WTC11 (cell line): ENCODE measurements around the gene ARL9. TPM values are rescaled to one million over a fixed set of nuclear protein-coding genes. Genes with fewer than 3 reads are reported as not detected.

Source experiments
- ATAC-seq: fragments of 200-7000 bp; cut with Tn5 transposase; 2 replicates; pipeline ENCODE4 v1.10.0; 2021; ENCODE audit warnings: mild to moderate bottlenecking, moderate library complexity
- CTCF ChIA-PET: fragments of 300-600 bp; sonication (Branson Sonifier 250); formaldehyde crosslinking; loops from one replicate; lab custom pipeline; 2021; ENCODE audit warnings: antibody characterized with exemption; lab: Charles Lee
- POLR2A ChIA-PET: fragments of 350-600 bp; sonication (Branson Sonifier 250); formaldehyde crosslinking; loops from one replicate; lab custom pipeline; 2021; ENCODE audit warnings: antibody characterized with exemption; lab: Charles Lee
- DNase-seq: peaks from one replicate; pipeline ENCODE4 v3.0.0; 2021; ENCODE audit warnings: low spot score
- H3K27ac Mint-ChIP-seq: 2 replicates; pipeline ENCODE4 v1.8.0; 2021; ENCODE audit warnings: mixed read lengths
- H3K27me3 Mint-ChIP-seq: 2 replicates; pipeline ENCODE4 v1.8.0; 2021; ENCODE audit warnings: low read depth, mild to moderate bottlenecking, moderate library complexity, mixed read lengths
- H3K36me3 Mint-ChIP-seq: 2 replicates; pipeline ENCODE4 v1.8.0; 2021; ENCODE audit warnings: mixed read lengths
- H3K4me1 Mint-ChIP-seq: 2 replicates; pipeline ENCODE4 v1.8.0; 2022; ENCODE audit warnings: mixed read lengths
- H3K4me3 Mint-ChIP-seq: 2 replicates; pipeline ENCODE4 v1.8.0; 2021; ENCODE audit warnings: mild to moderate bottlenecking, moderate library complexity, mixed read lengths
- H3K9me3 Mint-ChIP-seq: 2 replicates; pipeline ENCODE4 v1.8.0; 2021; ENCODE audit warnings: mixed read lengths
- AR ChIP-seq: fragments of 250-450 bp; sonication (Bioruptor Pico); IDR thresholded peaks from 2 replicates; pipeline ENCODE4 v1.9.0; 2021; ENCODE audit warnings: mild to moderate bottlenecking
- CDX4 ChIP-seq: fragments of 250-450 bp; sonication (Bioruptor Pico); IDR thresholded peaks from 2 replicates; pipeline ENCODE4 v1.9.0; 2021; ENCODE audit warnings: moderate library complexity, mild to moderate bottlenecking, inconsistent platforms, borderline replicate concordance
- CREB1 ChIP-seq: sonication (generic); formaldehyde crosslinking; IDR thresholded peaks from 2 replicates; pipeline ENCODE4 v1.8.0; 2023; ENCODE audit warnings: mild to moderate bottlenecking, missing genetic modification reagents
- E2F1 ChIP-seq: sonication (generic); formaldehyde crosslinking; IDR thresholded peaks from 2 replicates; pipeline ENCODE4 v1.8.0; 2022; ENCODE audit warnings: mild to moderate bottlenecking, missing genetic modification reagents
- EMX1 ChIP-seq: fragments of 250-450 bp; sonication (Bioruptor Pico); IDR thresholded peaks from 2 replicates; pipeline ENCODE4 v1.8.0; 2021; ENCODE audit warnings: mild to moderate bottlenecking
- NFATC4 ChIP-seq: fragments of 250-450 bp; sonication (Bioruptor Pico); IDR thresholded peaks from 2 replicates; pipeline ENCODE4 v1.9.0; 2021; ENCODE audit warnings: mild to moderate bottlenecking
- SMAD4 ChIP-seq: sonication (generic); formaldehyde crosslinking; IDR thresholded peaks from 2 replicates; pipeline ENCODE4 v1.8.0; 2022; ENCODE audit warnings: mild to moderate bottlenecking, missing genetic modification reagents
- SP1 ChIP-seq: sonication (generic); formaldehyde crosslinking; conservative IDR thresholded peaks from 2 replicates; pipeline ENCODE4 v1.8.1; 2022; ENCODE audit warnings: missing genetic modification reagents
- TP53 ChIP-seq: sonication (generic); formaldehyde crosslinking; IDR thresholded peaks from 2 replicates; pipeline ENCODE4 v1.8.1; 2023; ENCODE audit warnings: mild to moderate bottlenecking, missing genetic modification reagents
- ZSCAN18 ChIP-seq: fragments of 250-450 bp; sonication (Bioruptor Pico); IDR thresholded peaks from 2 replicates; pipeline ENCODE4 v2.1.2; 2022; ENCODE audit warnings: mild to moderate bottlenecking, moderate library complexity
- total RNA-seq: library from RNA; stranded (reverse); gene quantifications from 3 replicates; pipeline ENCODE4 v1.2.3, GENCODE V29; 2021
- TF ChIP-seq, protein P1 (sequence below): fragments of 250-450 bp; sonication (Bioruptor Pico); IDR thresholded peaks from 2 replicates; pipeline ENCODE4 v1.8.0; 2021; ENCODE audit warnings: mild to moderate bottlenecking
- TF ChIP-seq, protein P2 (sequence below): sonication (generic); formaldehyde crosslinking; IDR thresholded peaks from 2 replicates; pipeline ENCODE4 v1.8.1; 2022; ENCODE audit warnings: mild to moderate bottlenecking, missing genetic modification reagents, moderate library complexity, borderline replicate concordance
- TF ChIP-seq, protein P3 (sequence below): sonication (generic); formaldehyde crosslinking; IDR thresholded peaks from 2 replicates; pipeline ENCODE4 v1.8.1; 2022; ENCODE audit warnings: missing genetic modification reagents, borderline replicate concordance

The ARL9 gene
- total RNA-seq, 1 experiment from 2014 or later = 0.48 TPM

DNA sequence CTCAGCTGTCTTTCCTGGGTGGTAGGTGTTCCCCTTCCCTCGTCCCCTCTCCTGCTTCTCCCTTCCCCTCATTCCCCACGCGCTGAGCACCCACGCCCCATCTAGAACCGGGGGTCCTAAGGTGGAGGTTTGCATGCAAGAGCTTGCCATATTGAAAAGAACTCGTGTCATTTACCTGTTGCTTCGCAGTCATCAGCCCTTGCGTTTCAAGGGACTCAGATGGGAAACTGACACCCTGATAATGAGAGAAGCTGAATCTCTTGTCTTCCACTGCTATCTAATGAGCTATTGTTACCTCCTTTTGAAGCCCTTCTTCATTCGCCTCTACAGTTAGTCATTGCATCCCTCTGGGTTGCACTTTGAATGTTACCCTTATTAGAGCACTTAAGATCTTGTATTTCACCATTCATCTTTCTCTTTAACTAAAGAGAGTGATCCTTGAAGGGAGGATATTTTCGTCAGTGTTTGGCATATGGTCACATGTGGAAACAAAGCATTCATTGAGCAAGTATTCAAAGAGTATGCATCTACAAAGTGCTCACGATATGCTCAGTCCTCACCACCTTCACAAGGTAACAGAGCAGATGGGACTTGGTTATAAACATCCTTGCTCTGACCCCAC, 25.7 kb downstream of the ARL9 start (continued):
- no peak for TF ChIP-seq SP1 (CRISPR knock-in tag)
- no peak for TF ChIP-seq CREB1 (CRISPR knock-in tag)
- TF ChIP-seq, all 79 proteins: peak for 0

DNA sequence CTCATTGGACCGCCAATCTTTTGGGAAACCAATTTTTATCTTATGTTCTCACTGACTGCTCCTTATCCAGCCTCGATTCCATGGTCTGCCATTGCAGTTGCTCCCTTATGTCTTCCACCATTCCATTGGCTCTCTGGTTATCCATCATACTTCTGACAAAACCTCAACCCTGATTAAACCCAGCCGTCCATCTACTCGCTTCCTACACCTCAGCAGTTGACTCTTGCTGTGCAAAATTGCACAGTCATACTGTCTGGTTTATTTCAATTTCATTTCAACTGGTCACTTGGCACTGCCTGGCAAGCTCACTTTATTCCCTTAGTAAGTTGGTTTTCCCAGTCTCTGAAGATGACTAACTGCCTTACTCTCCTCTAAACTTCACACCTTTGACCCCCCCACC, 26.2 kb downstream of the ARL9 start:
- H3K27me3 Mint-ChIP-seq = peaks cover 34% of the 10 kb centered on the region
- no peak for ATAC-seq
- no peaks in the 10 kb centered on the region for H3K36me3 Mint-ChIP-seq
- POLR2A ChIA-PET = no interaction called here
- CTCF ChIA-PET = interaction anchor here (1.2 kb wide), 1 partner anchor 8 kb away, joined by 4 read pairs; no protein-coding TSS in a partner anchor
- TF ChIP-seq TP53 = no peak
- no peak for TF ChIP-seq E2F1 (CRISPR knock-in tag)
- TF ChIP-seq SMAD4 (CRISPR knock-in tag) = no peak
- TF ChIP-seq, all 79 proteins: peak for 0
- DNase-seq = no peak
- Mint-ChIP-seq H3K4me3 (no peak overlapping the region), H3K27ac (no peak overlapping the region), H3K9me3 (no peaks in the 10 kb centered on the region), H3K4me1 (no peaks in the 10 kb centered on the region)

GRCh38 chr4:56532239-56532638, 26.6 kb downstream of the ARL9 start:
- peaks cover 30% of the 10 kb centered on the region for H3K27me3 Mint-ChIP-seq
- no peaks in the 10 kb centered on the region for H3K9me3 Mint-ChIP-seq
- DNase-seq = no peak
- H3K27ac Mint-ChIP-seq = no peak overlapping the region
- H3K4me3 Mint-ChIP-seq = no peak overlapping the region
- no peaks in the 10 kb centered on the region for H3K4me1 Mint-ChIP-seq
- no peak for ATAC-seq
- ChIA-PET CTCF (no interaction called here), POLR2A (no interaction called here)
- H3K36me3 Mint-ChIP-seq = no peaks in the 10 kb centered on the region
- no peak for TF ChIP-seq ZSCAN18 (CRISPR knock-in tag)

DNA sequence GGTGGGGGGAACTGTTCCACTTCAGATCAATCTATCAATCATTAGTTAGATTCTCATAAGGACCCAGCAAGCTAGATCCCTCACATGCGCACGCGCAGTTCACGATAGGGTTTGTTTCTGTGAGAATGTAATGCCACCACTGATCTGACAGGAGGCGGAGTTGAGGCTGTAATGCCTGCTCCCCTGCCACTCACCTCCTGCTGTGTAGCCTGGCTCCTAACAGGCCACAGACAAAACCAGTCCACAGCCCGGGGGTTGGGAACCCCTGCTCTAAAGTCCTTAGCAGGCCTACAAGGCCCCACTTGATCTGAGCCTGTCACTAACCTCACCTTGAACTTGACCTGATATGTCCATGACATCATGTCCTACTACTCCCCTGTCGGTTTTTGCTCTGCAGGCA, 30.3 kb downstream of the ARL9 start:
- ChIA-PET CTCF (no interaction called here), POLR2A (no interaction called here)
- peak; percentile 17 for DNase-seq
- no peaks in the 10 kb centered on the region for H3K4me1 Mint-ChIP-seq
- H3K36me3 Mint-ChIP-seq = no peaks in the 10 kb centered on the region
- H3K4me3 Mint-ChIP-seq = no peak overlapping the region
- peak; percentile 48 for ATAC-seq
- H3K9me3 Mint-ChIP-seq = no peaks in the 10 kb centered on the region
- TF ChIP-seq, protein P1, sequence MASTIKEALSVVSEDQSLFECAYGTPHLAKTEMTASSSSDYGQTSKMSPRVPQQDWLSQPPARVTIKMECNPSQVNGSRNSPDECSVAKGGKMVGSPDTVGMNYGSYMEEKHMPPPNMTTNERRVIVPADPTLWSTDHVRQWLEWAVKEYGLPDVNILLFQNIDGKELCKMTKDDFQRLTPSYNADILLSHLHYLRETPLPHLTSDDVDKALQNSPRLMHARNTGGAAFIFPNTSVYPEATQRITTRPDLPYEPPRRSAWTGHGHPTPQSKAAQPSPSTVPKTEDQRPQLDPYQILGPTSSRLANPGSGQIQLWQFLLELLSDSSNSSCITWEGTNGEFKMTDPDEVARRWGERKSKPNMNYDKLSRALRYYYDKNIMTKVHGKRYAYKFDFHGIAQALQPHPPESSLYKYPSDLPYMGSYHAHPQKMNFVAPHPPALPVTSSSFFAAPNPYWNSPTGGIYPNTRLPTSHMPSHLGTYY (CRISPR knock-in tag) = no peak
- TF ChIP-seq AR (CRISPR knock-in tag) (no peak), NFATC4 (CRISPR knock-in tag) (no peak), EMX1 (CRISPR knock-in tag) (no peak), CDX4 (no peak)
- TF ChIP-seq, protein P2, sequence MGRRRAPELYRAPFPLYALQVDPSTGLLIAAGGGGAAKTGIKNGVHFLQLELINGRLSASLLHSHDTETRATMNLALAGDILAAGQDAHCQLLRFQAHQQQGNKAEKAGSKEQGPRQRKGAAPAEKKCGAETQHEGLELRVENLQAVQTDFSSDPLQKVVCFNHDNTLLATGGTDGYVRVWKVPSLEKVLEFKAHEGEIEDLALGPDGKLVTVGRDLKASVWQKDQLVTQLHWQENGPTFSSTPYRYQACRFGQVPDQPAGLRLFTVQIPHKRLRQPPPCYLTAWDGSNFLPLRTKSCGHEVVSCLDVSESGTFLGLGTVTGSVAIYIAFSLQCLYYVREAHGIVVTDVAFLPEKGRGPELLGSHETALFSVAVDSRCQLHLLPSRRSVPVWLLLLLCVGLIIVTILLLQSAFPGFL (CRISPR knock-in tag) = no peak
- TF ChIP-seq, protein P3, sequence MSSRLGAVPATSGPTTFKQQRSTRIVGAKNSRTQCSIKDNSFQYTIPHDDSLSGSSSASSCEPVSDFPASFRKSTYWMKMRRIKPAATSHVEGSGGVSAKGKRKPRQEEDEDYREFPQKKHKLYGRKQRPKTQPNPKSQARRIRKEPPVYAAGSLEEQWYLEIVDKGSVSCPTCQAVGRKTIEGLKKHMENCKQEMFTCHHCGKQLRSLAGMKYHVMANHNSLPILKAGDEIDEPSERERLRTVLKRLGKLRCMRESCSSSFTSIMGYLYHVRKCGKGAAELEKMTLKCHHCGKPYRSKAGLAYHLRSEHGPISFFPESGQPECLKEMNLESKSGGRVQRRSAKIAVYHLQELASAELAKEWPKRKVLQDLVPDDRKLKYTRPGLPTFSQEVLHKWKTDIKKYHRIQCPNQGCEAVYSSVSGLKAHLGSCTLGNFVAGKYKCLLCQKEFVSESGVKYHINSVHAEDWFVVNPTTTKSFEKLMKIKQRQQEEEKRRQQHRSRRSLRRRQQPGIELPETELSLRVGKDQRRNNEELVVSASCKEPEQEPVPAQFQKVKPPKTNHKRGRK = no peak
- H3K27ac Mint-ChIP-seq = no peak overlapping the region
- peaks cover 6% of the 10 kb centered on the region for H3K27me3 Mint-ChIP-seq
